GM12873 (cell line): Measurements from ENCODE around the gene SLC22A6.

ENCODE experiments used
- TF ChIP-seq, protein P1 (sequence below): IDR thresholded peaks from 2 replicates; pipeline ENCODE4 v1.5.1; 2012; ENCODE audit warnings: low read depth, mild to moderate bottlenecking, moderate library complexity, low read length, control low read depth; ENCODE audit not compliant: insufficient read depth; ENCODE audit errors: missing control alignments

Gene SLC22A6

GRCh38 chr11:62934496-62934785, 50.3 kb downstream of the SLC22A6 start:
- TF ChIP-seq, protein P1, sequence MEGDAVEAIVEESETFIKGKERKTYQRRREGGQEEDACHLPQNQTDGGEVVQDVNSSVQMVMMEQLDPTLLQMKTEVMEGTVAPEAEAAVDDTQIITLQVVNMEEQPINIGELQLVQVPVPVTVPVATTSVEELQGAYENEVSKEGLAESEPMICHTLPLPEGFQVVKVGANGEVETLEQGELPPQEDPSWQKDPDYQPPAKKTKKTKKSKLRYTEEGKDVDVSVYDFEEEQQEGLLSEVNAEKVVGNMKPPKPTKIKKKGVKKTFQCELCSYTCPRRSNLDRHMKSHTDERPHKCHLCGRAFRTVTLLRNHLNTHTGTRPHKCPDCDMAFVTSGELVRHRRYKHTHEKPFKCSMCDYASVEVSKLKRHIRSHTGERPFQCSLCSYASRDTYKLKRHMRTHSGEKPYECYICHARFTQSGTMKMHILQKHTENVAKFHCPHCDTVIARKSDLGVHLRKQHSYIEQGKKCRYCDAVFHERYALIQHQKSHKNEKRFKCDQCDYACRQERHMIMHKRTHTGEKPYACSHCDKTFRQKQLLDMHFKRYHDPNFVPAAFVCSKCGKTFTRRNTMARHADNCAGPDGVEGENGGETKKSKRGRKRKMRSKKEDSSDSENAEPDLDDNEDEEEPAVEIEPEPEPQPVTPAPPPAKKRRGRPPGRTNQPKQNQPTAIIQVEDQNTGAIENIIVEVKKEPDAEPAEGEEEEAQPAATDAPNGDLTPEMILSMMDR, result no peak

DNA sequence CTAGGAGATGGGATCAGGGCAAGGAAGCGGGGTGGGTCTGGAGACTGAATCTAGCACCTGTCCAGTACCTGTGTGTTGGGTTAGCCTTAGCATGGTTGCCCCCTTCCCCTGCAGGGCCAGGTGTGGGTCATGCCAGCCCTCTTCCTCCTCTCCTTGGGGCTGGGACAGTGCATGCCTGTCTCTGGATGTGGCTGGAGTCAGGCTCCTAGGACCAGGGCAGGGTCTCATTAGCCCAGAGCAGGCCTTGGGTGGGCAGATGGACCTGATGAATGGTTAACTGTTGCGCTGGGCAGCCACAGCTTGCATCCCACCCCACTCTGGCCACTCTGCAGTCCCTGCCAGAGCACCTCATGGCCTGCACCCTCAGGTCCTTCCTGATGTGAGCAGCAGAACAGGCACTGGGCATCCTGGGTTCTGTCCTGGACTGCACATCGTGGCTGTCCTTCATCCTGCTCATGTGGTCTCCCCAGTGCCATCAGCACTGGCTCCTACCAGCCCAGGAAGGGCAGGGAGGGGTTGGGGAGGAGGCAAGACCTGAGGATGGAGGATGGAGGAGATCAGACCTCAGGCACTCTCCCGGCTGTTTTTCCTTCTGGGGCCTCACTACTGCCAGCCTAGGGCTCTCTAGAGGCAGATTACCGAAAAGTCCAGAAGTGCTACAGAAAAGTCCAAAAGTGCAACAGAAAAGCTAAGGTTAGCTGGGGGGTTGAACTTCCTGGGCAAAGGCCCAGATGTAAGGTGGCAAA, 50.8 kb downstream of the SLC22A6 start:
- TF ChIP-seq, protein P1, result no peak

- TF ChIP-seq, protein P1, result no peak
Observed at GRCh38 chr11:62933285-62933684, 51.5 kb downstream of the SLC22A6 start.

- TF ChIP-seq, protein P1, result no peak
Observed at GRCh38 chr11:62931499-62932278, 53.1 kb downstream of the SLC22A6 start.

- TF ChIP-seq, protein P1, result no peak
Observed at GRCh38 chr11:62930666-62931065, 54.1 kb downstream of the SLC22A6 start.

- TF ChIP-seq, protein P1, result no peak
Observed at GRCh38 chr11:62930157-62930556, 54.6 kb downstream of the SLC22A6 start.

- TF ChIP-seq, protein P1, result no peak
Observed at GRCh38 chr11:62928011-62928410, 56.8 kb downstream of the SLC22A6 start.
